Stomach (tissue), 9 donors: ENCODE measurements around the gene ZBED4. TPM values are rescaled to one million over a fixed set of nuclear protein-coding genes. Genes with fewer than 3 reads are reported as not detected.

ENCODE experiments used
- DNase-seq, 2 donors: peaks; one replicate each; pipeline versions ENCODE4 v3.0.0 to v3.0.0-alpha.2; 2013 to 2019
- H3K27ac ChIP-seq, 5 donors: fragments of 200-600 bp in 4 of 5; sonication (generic) in 4 of 5; one replicate each; pipeline ENCODE4 v1.5.1; 2013 to 2019; ENCODE audit warnings: mild to moderate bottlenecking in 1 of 5, moderate library complexity in 1 of 5
- H3K27me3 ChIP-seq, 3 donors: fragments of 200-600 bp; sonication (generic); one replicate each; pipeline ENCODE4 v1.5.1; 2017 to 2019; ENCODE audit warnings: mixed run types in 1 of 3
- H3K36me3 ChIP-seq, 4 donors: fragments of 200-600 bp; sonication (generic); 1 replicate in 3 of 4; 2 replicates in 1 of 4; pipeline ENCODE4 v1.5.1; 2016 to 2019
- H3K4me1 ChIP-seq, 4 donors: fragments of 200-600 bp; sonication (generic); one replicate each; pipeline ENCODE4 v1.5.1; 2016 to 2019
- H3K4me3 ChIP-seq, 4 donors: fragments of 200-600 bp; sonication (generic) in 3 of 4; one replicate each; pipeline ENCODE4 v1.5.1; 2016 to 2019; ENCODE audit warnings: mild to moderate bottlenecking in 1 of 4
- H3K9me3 ChIP-seq, 4 donors: fragments of 200-600 bp; sonication (generic); one replicate each; pipeline ENCODE4 v1.5.1; 2016 to 2019
- CTCF ChIP-seq, 7 experiments: fragments of 450-650 bp in 4 of 7; fragments of 200-600 bp in 3 of 7; sonication (generic) in 3 of 7; IDR thresholded peaks; one replicate each; pipeline ENCODE4 v1.5.1; 2016 to 2019; ENCODE audit warnings: antibody characterized with exemption in 7 of 7, control low read depth in 2 of 7, mild to moderate bottlenecking in 1 of 7
- EP300 ChIP-seq: sonication (generic); formaldehyde crosslinking; IDR thresholded peaks from one replicate; pipeline ENCODE4 v1.6.1; 2017; ENCODE audit warnings: antibody characterized with exemption
- POLR2A ChIP-seq, 4 donors: fragments of 450-650 bp; IDR thresholded peaks; one replicate each; pipeline ENCODE4 v1.6.1; 2016; ENCODE audit warnings: antibody characterized with exemption in 4 of 4, control low read depth in 2 of 4, mild to moderate bottlenecking in 1 of 4, moderate library complexity in 1 of 4
- POLR2AphosphoS5 ChIP-seq, 3 donors: sonication (generic); formaldehyde crosslinking; IDR thresholded peaks; one replicate each; pipeline ENCODE4 v1.6.1; 2016; ENCODE audit warnings: antibody characterized with exemption in 3 of 3
- WGBS, 5 donors: extraction: QIAGEN DNeasy Blood & Tissue Kit in 3 of 5; methylation state at CpG; one replicate each; pipeline versions ENCODE4 v1.1.5 to v1.1.7; 2013 to 2018; 5-methylcytosine and 5-hydroxymethylcytosine counted together
- intact Hi-C: fragments of 100-400 bp; cut with DNase I; formaldehyde crosslinking; loops from one replicate; pipeline ENCODE4 v1.15.1; 2023; ENCODE audit warnings: low total_unique reads
- polyA plus RNA-seq, 3 donors: library from polyadenylated mRNA; stranded (reverse); fragments of 200-250 nt; gene quantifications; one replicate each; pipeline ENCODE4 v1.2.3, GENCODE V29; 2013
- total RNA-seq, 5 donors: library from RNA; depleted of rRNA; stranded (reverse); fragments of >200 nt; gene quantifications; one replicate each; pipeline versions ENCODE4 v1.1.0 to v1.2.3, GENCODE V29; 2014 to 2016
- donor health status: healthy with polysubstance abuse.
- donor health status: Bipolar disorder and iron deficiency.
- donor health status: healthy.

The ZBED4 gene
- total and polyA plus RNA-seq, 8 donors = 2.2 to 31.7 (median 12.2) TPM

GRCh38 chr22:49880281-49880680 is 26.6 kb downstream of the ZBED4 start:
- intact Hi-C loops = no loop called here
- Histone ChIP-seq H3K27me3 (no peaks in the 10 kb centered on the region), H3K4me3 (no peak overlapping the region), H3K9me3 (no peaks in the 10 kb centered on the region), H3K36me3 (peaks cover 18 to 26% (median 23%) of the 10 kb centered on the region in 4 donors), H3K27ac (no peak overlapping the region), H3K4me1 (no peaks in the 10 kb centered on the region)
- TF ChIP-seq POLR2AphosphoS5 (IDR thresholded peaks at IDR 0.05) (no peak), POLR2A (IDR thresholded peaks at IDR 0.05) (no peak), EP300 (no peak), CTCF (IDR thresholded peaks at IDR 0.05) (no peak)
- WGBS, 5 donors = 71 to 85% (median 78%) methylated on average over 20 of the region's 20 CpGs
- peak in 1 of 2 donors; percentile 20 for DNase-seq

DNA sequence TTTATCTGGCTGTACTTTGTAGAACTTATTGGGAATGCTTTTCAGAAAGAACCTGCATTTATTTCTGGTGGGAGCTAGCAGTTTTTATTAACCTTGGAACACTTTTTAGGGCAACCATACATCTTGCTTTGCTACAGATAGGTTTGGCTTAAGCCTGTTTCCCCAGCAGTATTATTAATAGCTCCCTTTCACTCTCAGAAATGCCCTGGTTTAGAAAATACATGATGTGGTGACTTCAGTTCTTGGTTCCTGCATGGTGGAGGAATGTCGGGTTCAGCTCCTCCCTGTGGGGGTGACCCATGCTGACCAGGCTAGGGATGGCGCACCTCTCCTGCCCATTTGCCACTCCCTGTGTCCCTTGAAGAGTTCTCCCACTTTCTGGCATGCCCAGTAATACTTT is 28.2 kb downstream of the ZBED4 start:
- Histone ChIP-seq H3K36me3 (peaks cover 33 to 41% (median 39%) of the 10 kb centered on the region in 4 donors), H3K27ac (no peak overlapping the region), H3K4me1 (no peaks in the 10 kb centered on the region), H3K4me3 (no peak overlapping the region), H3K9me3 (no peaks in the 10 kb centered on the region), H3K27me3 (no peaks in the 10 kb centered on the region)
- 97 to 100% (median 98%) methylated on average over 2 of the region's 2 CpGs for WGBS, 5 donors
- intact Hi-C loops = no loop called here
- no peak for DNase-seq
- TF ChIP-seq CTCF (IDR thresholded peaks at IDR 0.05) (no peak), POLR2A (IDR thresholded peaks at IDR 0.05) (no peak), EP300 (no peak), POLR2AphosphoS5 (IDR thresholded peaks at IDR 0.05) (no peak)

- TF ChIP-seq POLR2A (IDR thresholded peaks at IDR 0.05) (no peak), CTCF (IDR thresholded peaks at IDR 0.05) (no peak)
- Histone ChIP-seq H3K9me3 (no peaks in the 10 kb centered on the region), H3K4me1 (no peaks in the 10 kb centered on the region), H3K27ac (no peak overlapping the region), H3K4me3 (no peak overlapping the region), H3K27me3 (no peaks in the 10 kb centered on the region), H3K36me3 (peaks cover 32 to 48% (median 45%) of the 10 kb centered on the region in 4 donors)
- intact Hi-C loops = no loop called here
- DNase-seq = no peak
- WGBS, 5 donors = 87 to 88% (median 88%) methylated on average over 21 of the region's 21 CpGs
Measured at GRCh38 chr22:49882519-49883293, 29.1 kb downstream of the ZBED4 start.

- WGBS, 5 donors = 96 to 98% (median 97%) methylated on average over 4 of the region's 4 CpGs
Measured at GRCh38 chr22:49883294-49883640, 29.6 kb downstream of the ZBED4 start.

DNA sequence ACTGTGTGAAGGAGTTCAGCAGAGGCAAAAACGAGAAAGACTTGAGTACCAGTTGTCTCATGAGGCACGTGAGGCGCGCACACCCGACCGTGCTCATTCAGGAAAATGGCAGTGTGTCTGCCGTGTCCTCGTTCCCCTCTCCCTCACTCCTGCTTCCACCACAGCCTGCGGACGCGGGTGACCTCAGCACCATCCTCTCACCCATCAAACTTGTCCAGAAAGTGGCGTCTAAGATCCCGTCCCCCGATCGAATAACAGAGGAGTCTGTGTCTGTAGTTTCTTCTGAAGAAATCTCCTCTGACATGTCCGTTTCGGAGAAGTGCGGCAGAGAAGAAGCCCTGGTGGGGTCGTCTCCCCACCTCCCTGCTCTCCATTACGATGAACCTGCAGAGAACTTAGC is 30.4 kb downstream of the ZBED4 start:
- Histone ChIP-seq H3K27me3 (no peaks in the 10 kb centered on the region), H3K4me3 (no peak overlapping the region), H3K9me3 (peaks cover 0 to under 1% (median 0%) of the 10 kb centered on the region in 4 donors), H3K4me1 (no peaks in the 10 kb centered on the region), H3K36me3 (peaks cover 34 to 58% (median 53%) of the 10 kb centered on the region in 4 donors), H3K27ac (no peak overlapping the region)
- intact Hi-C loops = no loop called here
- WGBS, 5 donors = 96 to 98% (median 97%) methylated on average over 20 of the region's 20 CpGs
- no peak for DNase-seq
- TF ChIP-seq POLR2AphosphoS5 (IDR thresholded peaks at IDR 0.05) (no peak), POLR2A (IDR thresholded peaks at IDR 0.05) (no peak), CTCF (IDR thresholded peaks at IDR 0.05) (no peak), EP300 (no peak)

More at GRCh38 chr22:49883294-49883640, 29.6 kb downstream of the ZBED4 start:
- TF ChIP-seq POLR2A (IDR thresholded peaks at IDR 0.05) = no peak
- intact Hi-C loops = no loop called here
- Histone ChIP-seq H3K27ac (no peak overlapping the region), H3K36me3 (peaks cover 34 to 51% (median 46%) of the 10 kb centered on the region in 4 donors), H3K9me3 (no peaks in the 10 kb centered on the region), H3K4me1 (no peaks in the 10 kb centered on the region), H3K4me3 (no peak overlapping the region), H3K27me3 (no peaks in the 10 kb centered on the region)
- DNase-seq = no peak
